Glomerular endothelial cell (primary cell): ENCODE results near the gene FAM184A. TPM values are rescaled to one million over a fixed set of nuclear protein-coding genes. Genes with fewer than 3 reads are reported as not detected.
"Not testable (repeated sequence)": the region's sequence is repeated elsewhere in the genome, so short reads cannot be mapped to it uniquely, and the experiment has no call there.

Experiments used
- DNase-seq: peaks from one replicate; pipeline ENCODE4 v3.0.0-alpha.2; 2011; ENCODE audit warnings: low read depth, low spot score; ENCODE audit errors: extremely low read depth
- total RNA-seq: library from RNA; depleted of rRNA; stranded (reverse); fragments of >200 nt; gene quantifications from 2 replicates; pipeline ENCODE4 v1.2.3, GENCODE V29; 2015

Gene FAM184A
- total RNA-seq, 1 donor from 2014 or later = 0.76 TPM

- not testable (repeated sequence) for DNase-seq
Measured at GRCh38 chr6:119097815-119098361, 19.4 kb upstream of the FAM184A start.

- peak; percentile 72 for DNase-seq
Measured at GRCh38 chr6:119096721-119097565, 18.5 kb upstream of the FAM184A start.

GRCh38 chr6:119090256-119090655 lies 11.8 kb upstream of the FAM184A start:
- DNase-seq = no peak

- DNase-seq = no peak
Measured at GRCh38 chr6:119084784-119085183, 6.3 kb upstream of the FAM184A start.

- DNase-seq = no peak
Measured at GRCh38 chr6:119083007-119083406, 4.5 kb upstream of the FAM184A start.

GRCh38 chr6:119079283-119079809 lies 882 bp upstream of the FAM184A start:
- DNase-seq = no peak

GRCh38 chr6:119077643-119078375 lies 655 bp downstream of the FAM184A start:
- no peak for DNase-seq

GRCh38 chr6:119077391-119077642 lies 1.1 kb downstream of the FAM184A start:
- no peak for DNase-seq

- DNase-seq = no peak
Measured at GRCh38 chr6:119076576-119077390, 1.7 kb downstream of the FAM184A start.

- no peak for DNase-seq
Measured at GRCh38 chr6:119076173-119076572, 2.3 kb downstream of the FAM184A start.

- no peak for DNase-seq
Measured at GRCh38 chr6:119075200-119075981, 3.1 kb downstream of the FAM184A start.

GRCh38 chr6:119073307-119074051 lies 5.0 kb downstream of the FAM184A start:
- DNase-seq = no peak

- no peak for DNase-seq
Measured at GRCh38 chr6:119071576-119071975, 6.9 kb downstream of the FAM184A start.

GRCh38 chr6:119067091-119067490 lies 11.4 kb downstream of the FAM184A start:
- no peak for DNase-seq

- DNase-seq = no peak
Measured at GRCh38 chr6:119066517-119066916, 11.9 kb downstream of the FAM184A start.

GRCh38 chr6:119065955-119066354 lies 12.5 kb downstream of the FAM184A start:
- no peak for DNase-seq

- DNase-seq = no peak
Measured at GRCh38 chr6:119065382-119065781, 13.1 kb downstream of the FAM184A start.

- no peak for DNase-seq
Measured at GRCh38 chr6:119063491-119063890, 15.0 kb downstream of the FAM184A start.

GRCh38 chr6:119061215-119061614 lies 17.2 kb downstream of the FAM184A start:
- no peak for DNase-seq
